ENCODE data around the gene ZNF488.
A peak's percentile ranks its signal among the peaks of the same experiment; 100 is the strongest.

The ZNF488 gene

GRCh38 chr10:47348138-47348651 lies 35.9 kb downstream of the ZNF488 start, which contains the start of gene RBP3:
TSS of gene RBP3 (plus strand) at chr10:47348363. CDS start at chr10:47348485, 122 bp downstream.
- no peak for DNase-seq

- no peak for DNase-seq
These were observed 36.8 kb downstream of the ZNF488 start for GRCh38 chr10:47347303-47347675.

DNA sequence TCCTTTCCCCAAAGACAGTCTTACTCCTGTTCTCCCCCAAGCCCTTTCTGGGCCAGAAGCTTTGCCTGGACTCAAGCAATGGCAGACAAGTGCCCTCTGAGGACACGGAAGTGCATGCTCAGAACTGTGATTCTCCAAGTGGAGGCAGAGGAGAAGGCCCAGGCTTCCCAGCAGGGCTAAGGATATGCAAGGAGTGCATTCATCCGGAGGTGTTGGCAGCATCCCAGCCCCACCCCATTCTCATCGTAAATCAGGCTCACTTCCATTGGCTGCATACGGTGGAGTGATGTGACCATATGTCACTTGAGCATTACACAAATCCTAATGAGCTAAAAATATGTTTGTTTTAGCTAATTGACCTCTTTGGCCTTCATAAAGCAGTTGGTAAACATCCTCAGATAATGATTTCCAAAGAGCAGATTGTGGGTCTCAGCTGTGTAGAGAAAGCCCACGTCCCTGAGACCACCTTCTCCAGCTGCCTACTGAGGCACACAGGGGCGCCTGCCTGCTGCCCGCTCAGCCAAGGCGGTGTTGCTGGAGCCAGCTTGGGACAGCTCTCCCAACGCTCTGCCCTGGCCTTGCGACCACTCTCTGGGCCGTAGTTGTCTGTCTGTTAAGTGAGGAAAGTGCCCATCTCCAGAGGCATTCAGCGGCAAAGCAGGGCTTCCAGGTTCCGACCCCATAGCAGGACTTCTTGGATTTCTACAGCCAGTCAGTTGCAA lies 37.4 kb downstream of the ZNF488 start:
- DNase-seq: peak; percentile 15

- DNase-seq: no peak
These were observed 38.9 kb downstream of the ZNF488 start for GRCh38 chr10:47344996-47345870.

GRCh38 chr10:47340608-47341170 lies 43.4 kb downstream of the ZNF488 start:
- peak; percentile 17 for DNase-seq

GRCh38 chr10:47339759-47340607 lies 44.1 kb downstream of the ZNF488 start:
- DNase-seq: no peak

- no peak for DNase-seq
These were observed 44.8 kb downstream of the ZNF488 start for GRCh38 chr10:47339186-47339735.

DNA sequence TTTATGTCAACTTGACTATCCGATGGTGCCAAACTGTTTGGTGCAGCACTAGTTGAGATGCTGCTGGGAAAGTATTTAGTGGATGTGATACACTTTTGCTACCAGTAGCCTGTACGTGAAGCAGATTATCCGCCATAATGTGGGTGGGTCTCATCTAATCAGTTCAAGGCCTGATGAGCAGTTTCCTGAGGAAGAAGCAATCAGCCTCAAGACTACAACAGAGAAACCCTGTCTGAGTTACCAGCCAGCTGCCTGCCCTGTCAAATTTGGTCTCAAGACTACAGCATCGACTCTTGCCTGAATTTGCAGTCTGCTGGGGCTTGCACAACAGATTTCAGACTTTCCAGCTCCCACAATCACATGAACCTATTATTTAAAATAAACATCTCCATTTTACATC lies 46.8 kb downstream of the ZNF488 start:
- no peak for DNase-seq

- no peak for DNase-seq
These were observed 47.5 kb downstream of the ZNF488 start for GRCh38 chr10:47336387-47337134.

- no peak for DNase-seq
These were observed 48.2 kb downstream of the ZNF488 start for GRCh38 chr10:47335906-47336305.

- DNase-seq: no peak
These were observed 49.4 kb downstream of the ZNF488 start for GRCh38 chr10:47334466-47335295.

DNA sequence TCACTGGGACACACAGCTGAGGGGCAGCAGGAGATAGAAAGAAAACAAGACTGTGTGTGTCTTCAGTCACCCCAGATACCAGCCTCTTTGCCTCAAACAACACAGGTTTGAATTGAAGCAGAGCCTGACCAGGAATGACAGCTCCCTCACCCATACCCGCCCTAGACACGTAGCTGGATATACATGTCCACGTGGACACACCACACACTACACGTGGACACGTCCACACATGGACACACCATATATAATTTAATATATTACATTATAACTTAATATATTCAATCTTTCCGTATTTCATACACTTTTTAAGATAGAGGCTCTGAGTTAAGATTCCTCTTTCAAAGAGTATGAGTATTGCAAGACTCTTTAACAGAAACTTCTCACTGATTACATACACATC lies 50.6 kb downstream of the ZNF488 start:
- DNase-seq: no peak

DNA sequence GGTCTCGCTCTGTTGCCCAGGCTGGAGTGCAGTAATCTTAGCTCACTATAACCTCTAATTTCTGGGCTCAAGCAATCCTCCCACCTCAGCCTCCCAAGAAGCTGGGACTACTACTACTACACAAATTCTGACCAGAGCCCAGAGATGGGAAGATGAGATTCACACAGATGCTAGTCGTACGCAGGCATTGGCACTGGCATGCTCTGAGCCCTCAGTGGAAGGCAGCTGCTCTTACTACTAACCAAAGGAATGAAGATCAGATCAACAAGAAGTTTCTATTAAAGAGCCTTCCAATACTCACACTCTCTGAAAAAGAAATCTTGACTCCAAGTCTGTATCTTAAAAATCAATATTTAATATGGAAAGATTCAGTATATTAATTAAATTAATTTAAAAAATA lies 51.1 kb downstream of the ZNF488 start:
- DNase-seq: no peak

- DNase-seq: no peak
These were observed 51.7 kb downstream of the ZNF488 start for GRCh38 chr10:47332371-47332770.

DNA sequence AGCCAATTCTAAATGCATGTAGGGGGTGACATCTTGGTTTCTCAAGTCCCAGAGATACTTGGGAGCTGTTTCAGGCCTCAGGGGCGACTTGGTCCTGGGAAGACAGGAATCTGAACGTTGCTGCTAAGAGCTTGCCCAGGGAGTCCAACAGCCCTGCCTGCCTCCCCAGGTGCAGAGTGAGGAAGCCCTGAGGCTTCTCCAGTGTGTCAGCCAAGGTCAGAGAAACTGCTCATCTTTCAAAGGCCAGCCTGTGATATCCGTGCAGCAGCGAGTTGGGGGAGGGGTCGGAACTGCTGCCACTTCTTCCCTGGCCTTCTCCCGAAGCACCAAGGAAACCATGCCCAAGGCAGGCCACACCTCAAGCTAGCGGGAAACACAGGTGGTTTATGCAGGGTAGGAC lies 52.1 kb downstream of the ZNF488 start:
- no peak for DNase-seq

GRCh38 chr10:47331491-47331890 lies 52.6 kb downstream of the ZNF488 start:
- DNase-seq: no peak

DNA sequence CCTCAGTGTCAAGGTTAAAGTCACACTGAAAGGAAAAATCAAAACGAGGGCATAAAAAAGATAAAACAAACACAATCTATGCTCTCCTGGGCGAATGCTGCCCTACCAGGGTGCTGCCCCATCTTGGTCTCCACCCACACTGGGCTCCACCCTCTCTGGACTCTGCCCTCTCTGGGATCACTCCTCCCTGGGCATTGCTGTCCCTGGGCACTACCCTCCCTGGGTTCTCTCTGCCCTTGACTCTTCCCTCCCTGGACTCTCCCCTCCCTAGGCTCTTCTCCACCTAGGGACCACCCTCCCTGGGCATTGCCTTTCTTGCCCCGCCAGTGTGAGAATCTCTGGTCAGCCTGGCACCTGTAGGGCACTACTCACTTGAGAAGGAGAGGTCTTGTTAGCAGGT lies 53.3 kb downstream of the ZNF488 start:
- DNase-seq: no peak

DNA sequence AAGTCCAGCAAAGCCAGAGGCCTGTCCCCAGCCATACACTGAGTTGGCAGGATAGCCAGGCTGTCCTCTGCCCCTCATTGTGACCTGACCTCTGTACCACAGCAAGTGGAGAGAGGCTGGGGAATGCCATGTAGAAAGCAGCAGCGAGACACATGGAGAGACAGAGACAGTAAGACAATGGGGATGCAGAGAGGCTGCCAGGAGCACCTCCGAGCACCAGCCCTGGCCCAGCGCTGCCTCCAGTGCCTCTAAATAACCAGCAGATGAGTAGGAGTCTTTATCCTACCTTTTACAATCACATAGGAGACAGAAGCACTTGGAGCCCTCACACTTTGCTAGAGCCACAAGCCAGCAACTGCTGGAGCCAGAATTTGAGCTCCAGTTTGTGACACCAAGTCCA lies 53.7 kb downstream of the ZNF488 start:
- no peak for DNase-seq

GRCh38 chr10:47329855-47330254 lies 54.2 kb downstream of the ZNF488 start:
- DNase-seq: no peak

- DNase-seq: no peak
These were observed 57.2 kb downstream of the ZNF488 start for GRCh38 chr10:47326927-47327330.

Measured in NCI-H1092 treated with DMSO at 0.1 percent for 48 hours (cell line).